Endothelial cell (in vitro differentiated cells): ENCODE results near the gene HTRA1. TPM values are rescaled to one million over a fixed set of nuclear protein-coding genes. Genes with fewer than 3 reads are reported as not detected.

Experiments
- DNase-seq: peaks from one replicate; pipeline ENCODE4 v3.0.0; 2021; ENCODE audit warnings: low spot score
- H3K27ac Mint-ChIP-seq: one replicate; pipeline ENCODE4 v1.8.0; 2021; ENCODE audit warnings: mixed read lengths, inconsistent platforms; ENCODE audit not compliant: unreplicated experiment
- H3K27me3 Mint-ChIP-seq: one replicate; pipeline ENCODE4 v1.8.0; 2021; ENCODE audit warnings: mild to moderate bottlenecking, moderate library complexity, mixed read lengths, inconsistent platforms; ENCODE audit not compliant: unreplicated experiment
- H3K36me3 Mint-ChIP-seq: one replicate; pipeline ENCODE4 v1.8.0; 2021; ENCODE audit warnings: mild to moderate bottlenecking, low read depth, mixed read lengths, inconsistent platforms; ENCODE audit not compliant: unreplicated experiment
- H3K4me1 Mint-ChIP-seq: one replicate; pipeline ENCODE4 v1.8.0; 2021; ENCODE audit warnings: mild to moderate bottlenecking, mixed read lengths, inconsistent platforms; ENCODE audit not compliant: unreplicated experiment
- H3K4me3 Mint-ChIP-seq: one replicate; pipeline ENCODE4 v1.8.0; 2021; ENCODE audit warnings: mild to moderate bottlenecking, mixed read lengths, inconsistent platforms; ENCODE audit not compliant: unreplicated experiment
- H3K9me3 Mint-ChIP-seq: one replicate; pipeline ENCODE4 v1.8.0; 2021; ENCODE audit warnings: mixed read lengths, inconsistent platforms; ENCODE audit not compliant: unreplicated experiment
- CTCF ChIP-seq: fragments of 200-600 bp; sonication (generic); IDR thresholded peaks from one replicate; pipeline ENCODE4 v1.5.0; 2021; ENCODE audit warnings: antibody characterized with exemption; ENCODE audit not compliant: unreplicated experiment
- total RNA-seq: library from RNA; stranded (reverse); fragmentation: NEBNext Ultra II Directional; extraction: Animal tissue kit (Norgen Biotek cat#: 25700); gene quantifications from one replicate; pipeline ENCODE4 v1.2.1, GENCODE V29; 2021; ENCODE audit not compliant: unreplicated experiment

Gene HTRA1
- total RNA-seq, 1 donor from 2014 or later: 72.3 TPM

- no peak overlapping the region for H3K27ac Mint-ChIP-seq
- no peaks in the 10 kb centered on the region for H3K9me3 Mint-ChIP-seq
- H3K4me3 Mint-ChIP-seq: no peak overlapping the region
- peaks cover 15% of the 10 kb centered on the region for H3K4me1 Mint-ChIP-seq
- TF ChIP-seq CTCF: no peak
- peaks cover 6% of the 10 kb centered on the region for H3K36me3 Mint-ChIP-seq
- peaks cover 3% of the 10 kb centered on the region for H3K27me3 Mint-ChIP-seq
- no peak for DNase-seq
Measured at GRCh38 chr10:122468926-122469781, 7.8 kb downstream of the HTRA1 start.

GRCh38 chr10:122469848-122470247 is 8.5 kb downstream of the HTRA1 start:
- H3K4me1 Mint-ChIP-seq: peaks cover 22% of the 10 kb centered on the region
- H3K4me3 Mint-ChIP-seq: no peak overlapping the region
- H3K27ac Mint-ChIP-seq: no peak overlapping the region
- DNase-seq: no peak
- peaks cover 6% of the 10 kb centered on the region for H3K36me3 Mint-ChIP-seq
- no peaks in the 10 kb centered on the region for H3K9me3 Mint-ChIP-seq
- H3K27me3 Mint-ChIP-seq: peaks cover under 1% of the 10 kb centered on the region
- no peak for TF ChIP-seq CTCF

GRCh38 chr10:122471531-122472177 is 10.3 kb downstream of the HTRA1 start:
- Mint-ChIP-seq H3K4me1 (peaks cover 39% of the 10 kb centered on the region), H3K27ac (no peak overlapping the region), H3K9me3 (no peaks in the 10 kb centered on the region), H3K27me3 (no peaks in the 10 kb centered on the region), H3K4me3 (no peak overlapping the region), H3K36me3 (no peaks in the 10 kb centered on the region)
- TF ChIP-seq CTCF: no peak
- DNase-seq: no peak

- TF ChIP-seq CTCF: no peak
- Mint-ChIP-seq H3K27ac (no peak overlapping the region), H3K4me3 (no peak overlapping the region), H3K4me1 (peaks cover 40% of the 10 kb centered on the region), H3K9me3 (no peaks in the 10 kb centered on the region), H3K36me3 (no peaks in the 10 kb centered on the region), H3K27me3 (no peaks in the 10 kb centered on the region)
- DNase-seq: no peak
Measured at GRCh38 chr10:122473116-122473515, 11.8 kb downstream of the HTRA1 start.
